K562 (cell line): ENCODE data around the gene XPC. TPM values are rescaled to one million over a fixed set of nuclear protein-coding genes. Genes with fewer than 3 reads are reported as not detected.

ENCODE experiments used
- ATAC-seq: fragments of 200-7000 bp; cut with Tn5 transposase; 3 replicates; pipeline ENCODE4 v1.9.1; 2020; ENCODE audit warnings: moderate library complexity
- BruUV-seq: library from RNA; stranded (reverse); fragments of 400-500 nt; replicated peaks from 2 replicates; lab custom pipeline; 2021; lab: Mats Ljungman, UMichigan
- CTCF ChIA-PET: fragments of 300-600 bp; formaldehyde crosslinking; extraction: SDS; loops from one replicate; lab custom pipeline; 2021; ENCODE audit warnings: low intra/inter-chr PET ratio; lab: Yijun Ruan, JAX
- POLR2A ChIA-PET: fragments of 300-600, 350-650 bp; sonication (Branson Sonifier 250); formaldehyde crosslinking; extraction: SDS; loops from one replicate; lab custom pipeline; 2021; ENCODE audit warnings: antibody characterized with exemption, inconsistent platforms; lab: Yijun Ruan, JAX
- DNase-seq, 4 experiments: peaks; one replicate each; pipeline versions ENCODE4 v3.0.0 to v3.0.0-alpha.2; 2011 to 2018; ENCODE audit warnings: low spot score in 3 of 4, mixed read lengths in 3 of 4; ENCODE audit errors: extremely low read depth in 1 of 4
- FAIRE-seq: peaks from 2 replicates; lab custom pipeline; 2011; peaks lifted over from hg19 to GRCh38; lab: Jason Lieb, UNC
- H2AFZ ChIP-seq: 2 replicates; pipeline ENCODE4 v1.6.0; 2011; ENCODE audit warnings: low read depth, low read length, control low read depth, inconsistent platforms
- H3K27ac ChIP-seq: fragments of 200-600 bp; 3 replicates; pipeline ENCODE4 v1.8.0; 2011; ENCODE audit warnings: low read depth, mild to moderate bottlenecking, control low read depth, inconsistent platforms, low read length, moderate library complexity, mixed read lengths; ENCODE audit errors: extremely low read depth
- H3K27me3 ChIP-seq, 2 experiments: fragments of 300-600 bp in 1 of 2; 2 replicates in 1 of 2; 3 replicates in 1 of 2; pipeline versions ENCODE4 v1.6.0 to v1.8.0; 2011; ENCODE audit warnings: inconsistent platforms in 2 of 2, low read length in 2 of 2, mild to moderate bottlenecking in 1 of 2, mixed read lengths in 1 of 2, moderate library complexity in 1 of 2; ENCODE audit not compliant: control insufficient read depth in 2 of 2, insufficient read depth in 2 of 2
- H3K36me3 ChIP-seq: fragments of 300-600 bp; 3 replicates; pipeline ENCODE4 v1.8.0; 2011; ENCODE audit warnings: mild to moderate bottlenecking, low read length, inconsistent platforms; ENCODE audit not compliant: control insufficient read depth, insufficient read depth
- H3K4me1 ChIP-seq, 2 experiments: fragments of 200-600 bp in 1 of 2; replicated peaks in 1 of 2; 2 replicates in 1 of 2; 3 replicates in 1 of 2; pipeline versions ENCODE4 v1.5.1 to v1.8.0; 2011; ENCODE audit warnings: inconsistent platforms in 2 of 2, low read length in 2 of 2, mild to moderate bottlenecking in 1 of 2, mixed read lengths in 1 of 2, moderate library complexity in 1 of 2; ENCODE audit not compliant: control insufficient read depth in 2 of 2, insufficient read depth in 2 of 2
- H3K4me2 ChIP-seq: 2 replicates; pipeline ENCODE4 v1.6.1; 2011; ENCODE audit warnings: low read length, control low read depth, inconsistent platforms, mixed read lengths; ENCODE audit not compliant: insufficient read depth
- H3K4me3 ChIP-seq: fragments of 200-600 bp; sonication (generic), shearing (Covaris generic); 2 replicates; pipeline ENCODE4 v1.5.1; 2016; ENCODE audit warnings: control low read depth, inconsistent platforms
- H3K79me2 ChIP-seq: fragments of 200-600 bp; 3 replicates; pipeline ENCODE4 v1.8.0; 2011; ENCODE audit warnings: low read length, inconsistent platforms; ENCODE audit not compliant: control insufficient read depth, insufficient read depth
- H3K9ac ChIP-seq, 2 experiments: 2 replicates each; pipeline versions ENCODE4 v1.6.0 to v1.6.1; 2011; ENCODE audit warnings: low read depth in 2 of 2, low read length in 2 of 2, control low read depth in 1 of 2, inconsistent platforms in 1 of 2, mild to moderate bottlenecking in 1 of 2, mixed read lengths in 1 of 2; ENCODE audit not compliant: insufficient read depth in 1 of 2
- H3K9me1 ChIP-seq: one replicate; pipeline ENCODE4 v1.6.0; 2011; ENCODE audit warnings: inconsistent platforms, mild to moderate bottlenecking, low read length, moderate library complexity; ENCODE audit not compliant: control insufficient read depth, insufficient read depth
- H3K9me3 ChIP-seq: replicated peaks from 2 replicates; pipeline ENCODE4 v1.5.1; 2011; ENCODE audit warnings: low read depth, low read length, inconsistent platforms; ENCODE audit not compliant: control insufficient read depth, insufficient read depth
- H4K20me1 ChIP-seq: replicated peaks from 2 replicates; pipeline ENCODE4 v1.6.1; 2011; ENCODE audit warnings: low read length, inconsistent platforms, mixed read lengths; ENCODE audit not compliant: control insufficient read depth, insufficient read depth
- GABPA ChIP-seq: fragments of 200-800 bp; sonication (Bioruptor generic); conservative IDR thresholded peaks from 2 replicates; pipeline ENCODE4 v1.6.1; 2016; ENCODE audit warnings: low read depth, missing genetic modification characterization, missing compliant biosample characterization
- KAT7 ChIP-seq: sonication (generic); formaldehyde crosslinking; IDR thresholded peaks from 2 replicates; pipeline ENCODE4 v1.8.0; 2022; ENCODE audit warnings: missing genetic modification reagents, mild to moderate bottlenecking, borderline replicate concordance
- RBFOX2 ChIP-seq: fragments of 200-400 bp; formaldehyde crosslinking; IDR thresholded peaks from 2 replicates; pipeline ENCODE4 v1.6.1; 2017; ENCODE audit warnings: low read depth, mild to moderate bottlenecking, low read length, moderate library complexity
- SIRT6 ChIP-seq: IDR thresholded peaks from one replicate; pipeline ENCODE4 v1.6.1; 2012; ENCODE audit warnings: low read depth, mild to moderate bottlenecking, control low read depth, inconsistent platforms, low read length, moderate library complexity
- WGBS: fragments of 100-300 bp; shearing (Covaris generic); methylation state at CpG from one replicate; pipeline ENCODE4 v1.1.6; 2016; ENCODE audit warnings: low coverage, mixed read lengths; ENCODE audit not compliant: insufficient coverage; ENCODE audit errors: missing lambda C conversion rate; 5-methylcytosine and 5-hydroxymethylcytosine counted together
- in situ Hi-C: fragments of 300-500 bp; cut with MboI; formaldehyde crosslinking; loops from 4 replicates; pipeline ENCODE4 v1.15.0; 2018; ENCODE audit warnings: inconsistent platforms, mixed read lengths
- intact Hi-C: fragments of 100-400 bp; cut with micrococcal nuclease; formaldehyde crosslinking; loops from 2 replicates; pipeline ENCODE4 v1.14.2; 2022
- polyA plus RNA-seq, 8 experiments: library from polyadenylated mRNA; depleted of rRNA in 4 of 8; stranded (reverse) in 5 of 8; unstranded in 3 of 8; fragments of >200 nt; fragmentation: Nextera tagmentation in 2 of 8; fragmentation: Illumina TruSeq in 1 of 8; extraction: Ambion mirVana in 2 of 8; extraction: Trizol in 1 of 8; gene quantifications; 2 replicates each; pipeline versions ENCODE4 v1.2.1 to v1.2.3, GENCODE V29; 2011 to 2014; ENCODE audit warnings: inconsistent platforms in 1 of 8, missing spikeins in 1 of 8
- total RNA-seq, 7 experiments: library from RNA; depleted of rRNA in 6 of 7; stranded (reverse); fragments of >200 nt in 6 of 7; fragmentation: Illumina TruSeq in 2 of 7; extraction: Trizol in 2 of 7; gene quantifications; 2 replicates each; pipeline versions ENCODE4 v1.2.1 to v1.2.3, GENCODE V29; 2011 to 2021; ENCODE audit warnings: low replicate concordance in 1 of 7
- TF ChIP-seq, protein P1 (sequence below): fragments of 250-450 bp; sonication (Bioruptor Pico); IDR thresholded peaks from 2 replicates; pipeline ENCODE4 v1.4.0; 2020; ENCODE audit warnings: mild to moderate bottlenecking, moderate library complexity

The XPC gene
- total and polyA plus RNA-seq, 9 of the 15 experiments (the other 6 are each of a cell fraction or from before 2014, with no cell fraction given), result 3.8 to 54.7 (median 41.3) TPM

DNA sequence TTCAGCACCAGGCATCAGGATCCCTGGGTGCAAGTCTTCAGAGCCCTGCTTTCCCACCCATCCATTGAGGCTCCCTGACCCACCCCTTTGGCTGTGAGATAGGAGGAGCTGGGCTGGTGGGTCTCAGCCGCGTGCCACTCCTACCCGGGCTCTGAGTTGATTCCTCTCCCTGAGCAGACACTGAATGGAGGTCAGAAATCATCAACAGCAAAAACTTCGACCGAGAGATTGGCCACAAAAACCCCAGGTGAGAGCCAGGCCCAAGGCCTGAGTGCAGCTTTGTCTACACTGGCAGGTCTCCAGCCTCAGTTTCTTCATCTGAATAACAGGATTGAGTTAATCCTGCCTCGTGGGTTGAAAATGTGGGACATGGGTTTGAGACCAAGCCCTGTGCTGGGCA lies 45.7 kb downstream of the XPC start (continued):
- TF ChIP-seq, protein P1, sequence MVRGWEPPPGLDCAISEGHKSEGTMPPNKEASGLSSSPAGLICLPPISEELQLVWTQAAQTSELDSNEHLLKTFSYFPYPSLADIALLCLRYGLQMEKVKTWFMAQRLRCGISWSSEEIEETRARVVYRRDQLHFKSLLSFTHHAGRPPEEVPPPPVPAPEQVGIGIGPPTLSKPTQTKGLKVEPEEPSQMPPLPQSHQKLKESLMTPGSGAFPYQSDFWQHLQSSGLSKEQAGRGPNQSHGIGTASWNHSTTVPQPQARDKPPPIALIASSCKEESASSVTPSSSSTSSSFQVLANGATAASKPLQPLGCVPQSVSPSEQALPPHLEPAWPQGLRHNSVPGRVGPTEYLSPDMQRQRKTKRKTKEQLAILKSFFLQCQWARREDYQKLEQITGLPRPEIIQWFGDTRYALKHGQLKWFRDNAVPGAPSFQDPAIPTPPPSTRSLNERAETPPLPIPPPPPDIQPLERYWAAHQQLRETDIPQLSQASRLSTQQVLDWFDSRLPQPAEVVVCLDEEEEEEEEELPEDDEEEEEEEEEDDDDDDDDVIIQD, result no peak
- TF ChIP-seq SIRT6, result no peak

DNA sequence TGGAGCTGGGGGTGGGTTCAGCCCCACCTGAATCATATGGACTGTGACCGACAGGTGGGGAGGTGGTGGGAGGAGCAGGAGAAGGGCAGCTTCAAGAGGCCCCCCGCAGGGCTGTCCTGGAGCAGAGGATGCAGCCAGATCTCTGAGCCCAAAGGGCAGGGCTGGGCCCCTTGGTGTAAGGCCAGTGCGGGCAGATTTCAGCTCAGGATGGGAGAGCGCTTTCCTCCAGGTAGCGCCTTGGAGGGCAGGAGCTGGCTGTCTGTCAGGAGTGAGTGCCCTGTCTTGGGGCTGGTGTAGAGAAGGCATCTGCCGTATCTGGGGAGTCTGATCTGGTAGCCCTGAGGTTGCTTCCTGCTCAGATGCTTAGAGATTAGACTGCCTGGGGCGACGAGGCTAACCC lies 46.3 kb downstream of the XPC start:
- Histone ChIP-seq H3K9me1 (no peaks in the 10 kb centered on the region), H3K27ac (no peak overlapping the region), H3K9me3 (no peaks in the 10 kb centered on the region), H3K79me2 (peaks cover 19% of the 10 kb centered on the region), H3K27me3 (no peaks in the 10 kb centered on the region), H3K9ac (0 out of 4 replicates have a peak overlapping the region, but pooled peaks of 1 of the 2 experiments have one; percentile 29), H3K4me2 (no peak overlapping the region), H2AFZ (no peak overlapping the region), H3K4me3 (no peak overlapping the region), H4K20me1 (no peaks in the 10 kb centered on the region; the same call in 1 of the 2 replicates), H3K4me1 (peaks cover 2 to 5% of the 10 kb centered on the region in 2 experiments; a peak in 3 of 5 replicates), H3K36me3 (peaks cover 95% of the 10 kb centered on the region)
- in situ Hi-C loops, result no loop called here
- ChIA-PET CTCF (no interaction called here), POLR2A (interaction anchor here (0.6 to 3.6 kb wide), 4 partner anchors 8 to 186 kb away, joined by 3 to 16 read pairs (median 5); no protein-coding TSS in a partner anchor)
- DNase-seq, result no peak
- no peak for FAIRE-seq
- WGBS, result 86% methylated on average over 8 of the region's 8 CpGs
- intact Hi-C loops, result no loop called here
- no TSS peak for BruUV-seq
- no peak for ATAC-seq
- 0 out of 2 replicates have a peak, but pooled peaks have one; percentile 31 for TF ChIP-seq RBFOX2
- no peak for TF ChIP-seq KAT7
- TF ChIP-seq GABPA, result no peak
